GM12865 (cell line): ENCODE data around the gene POLR2E.

Experiments
- DNase-seq: peaks from one replicate; pipeline ENCODE4 v3.0.0; 2010; ENCODE audit warnings: low read depth
- H3K4me3 ChIP-seq: 2 replicates; pipeline ENCODE4 v1.5.1; 2011; ENCODE audit warnings: mild to moderate bottlenecking, low read depth, low read length, control low read depth
- TF ChIP-seq, protein P1 (sequence below): IDR thresholded peaks from 2 replicates; pipeline ENCODE4 v1.5.1; 2011; ENCODE audit warnings: low read length, control low read depth, low read depth, inconsistent platforms; ENCODE audit not compliant: insufficient read depth; ENCODE audit errors: missing control alignments

The POLR2E gene

DNA sequence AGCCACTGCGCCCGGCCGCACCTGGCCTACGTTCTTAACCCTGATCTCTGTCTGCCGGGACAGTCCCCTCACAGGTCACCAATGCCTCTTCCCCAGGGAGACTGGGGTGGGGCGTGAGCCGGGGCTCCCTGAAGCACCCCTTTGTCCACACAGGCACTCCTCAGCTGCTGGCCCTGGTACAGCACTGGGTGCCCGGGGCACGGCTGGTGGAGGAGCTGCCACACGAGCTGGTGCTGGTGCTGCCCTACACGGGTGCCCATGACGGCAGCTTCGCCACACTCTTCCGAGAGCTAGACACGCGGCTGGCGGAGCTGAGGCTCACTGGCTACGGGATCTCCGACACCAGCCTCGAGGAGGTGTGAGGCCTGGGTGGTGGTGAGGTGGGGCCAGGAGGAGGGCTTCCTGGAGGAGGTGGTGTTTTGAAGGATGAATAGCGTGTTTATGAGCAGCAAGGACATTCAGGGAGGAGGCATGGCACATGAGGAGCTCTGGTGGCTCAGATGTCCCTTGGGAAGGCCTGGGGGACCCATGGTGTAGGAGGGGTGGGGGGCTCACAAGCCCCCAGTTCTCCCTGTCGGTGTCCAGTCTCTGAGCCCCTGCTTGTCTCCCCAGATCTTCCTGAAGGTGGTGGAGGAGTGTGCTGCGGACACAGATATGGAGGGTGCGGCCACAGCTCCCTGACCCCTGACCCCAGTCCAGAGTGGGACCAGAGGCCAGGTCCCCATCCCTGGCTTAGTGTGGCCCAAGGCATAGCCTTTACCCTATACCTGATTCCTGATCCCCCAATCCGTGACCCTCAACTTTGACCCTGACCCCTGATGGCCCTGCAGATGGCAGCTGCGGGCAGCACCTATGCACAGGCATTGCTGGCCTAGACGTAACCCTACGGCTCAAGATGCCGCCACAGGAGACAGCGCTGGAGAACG, 41.7 kb downstream of the POLR2E start:
- no peak for DNase-seq
- TF ChIP-seq, protein P1, sequence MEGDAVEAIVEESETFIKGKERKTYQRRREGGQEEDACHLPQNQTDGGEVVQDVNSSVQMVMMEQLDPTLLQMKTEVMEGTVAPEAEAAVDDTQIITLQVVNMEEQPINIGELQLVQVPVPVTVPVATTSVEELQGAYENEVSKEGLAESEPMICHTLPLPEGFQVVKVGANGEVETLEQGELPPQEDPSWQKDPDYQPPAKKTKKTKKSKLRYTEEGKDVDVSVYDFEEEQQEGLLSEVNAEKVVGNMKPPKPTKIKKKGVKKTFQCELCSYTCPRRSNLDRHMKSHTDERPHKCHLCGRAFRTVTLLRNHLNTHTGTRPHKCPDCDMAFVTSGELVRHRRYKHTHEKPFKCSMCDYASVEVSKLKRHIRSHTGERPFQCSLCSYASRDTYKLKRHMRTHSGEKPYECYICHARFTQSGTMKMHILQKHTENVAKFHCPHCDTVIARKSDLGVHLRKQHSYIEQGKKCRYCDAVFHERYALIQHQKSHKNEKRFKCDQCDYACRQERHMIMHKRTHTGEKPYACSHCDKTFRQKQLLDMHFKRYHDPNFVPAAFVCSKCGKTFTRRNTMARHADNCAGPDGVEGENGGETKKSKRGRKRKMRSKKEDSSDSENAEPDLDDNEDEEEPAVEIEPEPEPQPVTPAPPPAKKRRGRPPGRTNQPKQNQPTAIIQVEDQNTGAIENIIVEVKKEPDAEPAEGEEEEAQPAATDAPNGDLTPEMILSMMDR = no peak
- H3K4me3 ChIP-seq = no peak overlapping the region

DNA sequence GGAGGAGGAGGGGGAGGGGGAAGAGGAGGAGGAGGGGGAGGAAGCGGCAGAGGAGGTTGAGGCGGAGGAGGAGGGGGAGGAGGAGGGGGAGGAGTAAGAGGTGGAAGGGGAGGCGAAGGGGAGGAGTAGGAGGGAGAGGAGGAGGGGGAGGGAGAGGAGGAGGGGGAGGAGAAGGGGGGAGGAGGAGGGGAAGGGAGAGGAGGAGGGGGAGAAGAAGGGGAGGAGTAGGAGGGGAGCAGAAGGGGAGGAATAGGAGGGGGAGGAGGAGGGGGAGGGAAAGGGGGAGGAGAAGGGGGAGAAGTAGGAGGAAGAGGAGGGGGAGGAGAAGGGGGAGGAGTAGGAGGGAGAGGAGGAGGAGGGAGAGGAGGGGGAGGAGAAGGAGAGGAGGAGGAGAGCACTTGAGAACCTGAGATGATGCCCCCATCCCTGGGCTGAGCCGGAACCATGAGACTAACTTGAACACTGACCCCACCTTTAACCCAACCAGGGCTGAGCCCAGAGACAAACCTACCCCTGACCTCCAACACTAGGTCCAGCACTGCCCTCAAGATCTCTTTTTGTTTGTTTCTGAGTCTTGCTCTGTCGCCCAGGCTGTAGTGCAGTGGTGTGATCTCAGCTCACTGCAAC, 42.7 kb downstream of the POLR2E start:
- TF ChIP-seq, protein P1 = no peak
- no peak overlapping the region for H3K4me3 ChIP-seq
- DNase-seq = no peak

DNA sequence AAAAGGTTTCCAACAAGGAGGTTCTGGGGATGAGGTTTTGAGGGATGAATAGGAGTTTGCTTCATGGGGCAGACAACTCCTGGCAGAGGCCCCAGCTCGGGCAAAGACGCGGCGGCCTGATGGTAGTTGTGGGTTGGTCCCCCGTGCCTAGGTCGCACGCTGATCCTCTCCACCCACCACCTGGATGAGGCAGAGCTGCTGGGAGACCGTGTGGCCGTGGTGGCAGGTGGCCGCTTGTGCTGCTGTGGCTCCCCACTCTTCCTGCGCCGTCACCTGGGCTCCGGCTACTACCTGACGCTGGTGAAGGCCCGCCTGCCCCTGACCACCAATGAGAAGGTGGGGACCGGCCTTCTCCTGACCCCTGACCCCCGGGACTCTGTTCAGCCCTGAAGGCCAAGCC, 43.4 kb downstream of the POLR2E start:
- TF ChIP-seq, protein P1 = no peak
- no peak for DNase-seq
- H3K4me3 ChIP-seq = no peak overlapping the region

DNA sequence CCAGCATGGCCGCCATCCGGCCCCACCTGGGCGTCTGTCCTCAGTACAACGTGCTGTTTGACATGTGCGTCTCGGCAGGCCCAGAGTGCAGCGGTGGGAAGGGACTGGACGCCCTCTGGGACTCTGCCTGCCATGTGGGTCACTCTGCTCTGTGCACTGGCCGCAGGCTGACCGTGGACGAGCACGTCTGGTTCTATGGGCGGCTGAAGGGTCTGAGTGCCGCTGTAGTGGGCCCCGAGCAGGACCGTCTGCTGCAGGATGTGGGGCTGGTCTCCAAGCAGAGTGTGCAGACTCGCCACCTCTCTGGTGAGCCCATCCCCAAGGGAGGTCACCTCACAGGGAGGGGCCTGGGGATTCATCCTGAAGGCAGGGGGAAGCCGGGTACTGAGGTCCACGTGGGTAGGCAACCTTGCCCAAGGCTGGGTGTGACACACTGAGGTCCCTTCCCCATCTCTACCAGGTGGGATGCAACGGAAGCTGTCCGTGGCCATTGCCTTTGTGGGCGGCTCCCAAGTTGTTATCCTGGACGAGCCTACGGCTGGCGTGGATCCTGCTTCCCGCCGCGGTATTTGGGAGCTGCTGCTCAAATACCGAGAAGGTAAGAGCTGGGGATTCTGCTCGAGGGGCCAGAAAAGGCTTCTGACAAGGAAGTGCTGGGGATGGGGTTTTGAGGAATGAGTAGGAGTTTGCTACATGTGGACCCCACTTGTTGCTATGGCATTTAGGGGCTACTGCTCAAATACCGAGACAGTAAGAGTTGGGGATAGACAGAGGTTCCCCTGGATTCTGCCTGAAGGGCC, 44.0 kb downstream of the POLR2E start:
- TF ChIP-seq, protein P1 = no peak
- no peak overlapping the region for H3K4me3 ChIP-seq
- no peak for DNase-seq

DNA sequence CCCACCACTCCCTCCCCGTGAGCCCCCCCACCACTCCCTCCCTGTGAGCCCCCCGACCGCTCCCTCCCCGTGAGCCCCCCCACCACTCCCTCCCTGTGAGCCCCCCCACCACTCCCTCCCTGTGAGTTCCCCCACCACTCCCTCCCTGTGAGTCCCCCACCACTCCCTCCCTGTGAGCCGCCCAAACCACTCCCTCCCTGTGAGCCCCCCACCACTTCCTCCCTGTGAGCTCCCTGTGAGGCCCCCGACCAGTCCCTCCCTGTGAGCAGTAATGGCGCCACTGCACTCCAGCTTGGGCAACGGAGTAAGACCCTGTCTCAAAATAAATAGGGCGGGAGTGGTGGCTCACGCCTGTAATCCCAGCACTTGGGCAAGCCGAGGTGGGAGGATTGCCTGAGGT, 45.4 kb downstream of the POLR2E start:
- DNase-seq = no peak
- no peak overlapping the region for H3K4me3 ChIP-seq
- TF ChIP-seq, protein P1 = no peak

DNA sequence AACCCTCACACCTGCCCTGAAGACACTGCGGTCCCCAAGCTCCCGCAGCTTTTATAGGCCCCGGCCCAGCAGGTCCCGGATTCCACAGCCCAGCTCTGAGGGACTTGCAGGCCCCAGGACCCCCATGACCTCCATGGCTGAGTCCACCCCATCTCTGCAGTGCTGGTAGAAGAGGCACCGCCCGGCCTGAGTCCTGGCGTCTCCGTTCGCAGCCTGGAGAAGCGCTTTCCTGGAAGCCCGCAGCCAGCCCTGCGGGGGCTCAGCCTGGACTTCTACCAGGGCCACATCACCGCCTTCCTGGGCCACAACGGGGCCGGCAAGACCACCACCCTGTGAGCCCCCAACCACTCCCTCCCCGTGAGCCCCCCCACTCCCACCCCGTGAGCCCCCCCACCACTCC, 46.1 kb downstream of the POLR2E start:
- no peak for DNase-seq
- H3K4me3 ChIP-seq = no peak overlapping the region
- TF ChIP-seq, protein P1 = no peak
